NT2/D1 (cell line): ENCODE results near the gene ANKRD13B.

ENCODE experiments used
- SUZ12 ChIP-seq: IDR thresholded peaks from 2 replicates; pipeline ENCODE4 v1.6.1; 2011; ENCODE audit not compliant: insufficient read length, insufficient read depth; ENCODE audit errors: extremely low read depth
- YY1 ChIP-seq: IDR thresholded peaks from 2 replicates; pipeline ENCODE4 v1.6.1; 2011; ENCODE audit not compliant: insufficient read length, insufficient read depth
- ZNF274 ChIP-seq: IDR thresholded peaks from 2 replicates; pipeline ENCODE4 v1.6.1; 2011; ENCODE audit warnings: mild to moderate bottlenecking, low read depth, low read length

DNA sequence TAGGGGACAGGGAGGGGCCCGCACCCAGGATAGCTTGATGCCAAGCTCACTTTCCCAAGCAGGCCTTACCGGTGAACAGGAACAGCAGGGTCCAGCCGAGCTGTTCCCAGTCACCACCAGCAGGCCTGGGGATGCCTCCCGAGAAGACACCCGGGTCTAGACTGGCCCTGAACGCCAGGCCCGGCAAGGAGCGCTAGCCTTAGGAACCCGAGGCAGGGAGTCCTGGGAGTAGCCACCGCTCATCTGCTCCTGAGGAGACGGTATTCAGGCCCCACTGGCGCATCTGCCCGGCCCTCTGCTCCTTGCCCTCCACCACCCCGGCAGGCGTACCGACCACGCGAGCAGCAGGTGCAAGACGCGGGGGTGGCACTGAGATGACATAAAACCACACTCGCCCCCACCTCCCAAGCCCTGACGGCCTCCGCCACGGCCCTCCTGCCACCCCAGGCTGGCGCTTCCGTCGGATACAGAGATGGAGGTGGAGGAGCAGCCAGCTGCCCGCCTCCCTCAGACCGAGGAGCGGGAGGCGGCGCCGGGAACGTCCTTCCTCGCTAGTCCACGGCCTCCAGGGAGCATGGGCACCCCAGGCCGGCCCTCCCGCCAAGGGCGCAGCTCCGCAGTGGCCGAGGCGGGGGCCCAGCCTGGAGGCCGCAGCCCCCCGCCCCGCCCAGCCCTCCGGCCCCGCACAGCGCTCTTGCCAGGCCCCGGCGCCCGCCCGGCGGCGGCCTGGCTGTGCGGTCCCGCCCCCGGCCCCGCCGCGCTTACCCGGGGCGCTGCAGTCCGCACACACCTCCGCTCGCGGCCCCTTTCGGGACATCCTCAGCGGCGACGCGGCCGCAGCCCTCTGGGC lies 4.1 kb upstream of the ANKRD13B start:
- TF ChIP-seq YY1 (no peak), SUZ12 (no peak), ZNF274 (no peak)
